ENCODE measurements around the gene PLPPR2.

DNA sequence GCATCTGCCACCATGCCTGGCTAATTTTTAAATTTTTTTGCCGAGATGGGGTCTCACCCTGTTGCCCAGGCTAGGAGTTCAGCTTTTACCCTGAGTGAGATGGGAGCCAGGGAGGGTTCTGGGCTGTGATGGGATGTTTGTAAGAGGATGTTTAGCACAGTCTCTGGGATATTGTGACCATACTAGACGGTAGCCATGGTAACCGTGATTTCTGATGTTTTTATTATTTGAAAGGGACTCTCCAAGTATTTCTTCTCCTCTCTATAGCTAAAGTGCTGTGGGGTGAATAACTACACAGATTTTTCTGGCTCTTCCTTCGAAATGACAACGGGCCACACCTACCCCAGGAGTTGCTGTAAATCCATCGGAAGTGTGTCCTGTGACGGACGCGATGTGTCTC is 48.9 kb upstream of the PLPPR2 start:
- TF ChIP-seq, protein P1, sequence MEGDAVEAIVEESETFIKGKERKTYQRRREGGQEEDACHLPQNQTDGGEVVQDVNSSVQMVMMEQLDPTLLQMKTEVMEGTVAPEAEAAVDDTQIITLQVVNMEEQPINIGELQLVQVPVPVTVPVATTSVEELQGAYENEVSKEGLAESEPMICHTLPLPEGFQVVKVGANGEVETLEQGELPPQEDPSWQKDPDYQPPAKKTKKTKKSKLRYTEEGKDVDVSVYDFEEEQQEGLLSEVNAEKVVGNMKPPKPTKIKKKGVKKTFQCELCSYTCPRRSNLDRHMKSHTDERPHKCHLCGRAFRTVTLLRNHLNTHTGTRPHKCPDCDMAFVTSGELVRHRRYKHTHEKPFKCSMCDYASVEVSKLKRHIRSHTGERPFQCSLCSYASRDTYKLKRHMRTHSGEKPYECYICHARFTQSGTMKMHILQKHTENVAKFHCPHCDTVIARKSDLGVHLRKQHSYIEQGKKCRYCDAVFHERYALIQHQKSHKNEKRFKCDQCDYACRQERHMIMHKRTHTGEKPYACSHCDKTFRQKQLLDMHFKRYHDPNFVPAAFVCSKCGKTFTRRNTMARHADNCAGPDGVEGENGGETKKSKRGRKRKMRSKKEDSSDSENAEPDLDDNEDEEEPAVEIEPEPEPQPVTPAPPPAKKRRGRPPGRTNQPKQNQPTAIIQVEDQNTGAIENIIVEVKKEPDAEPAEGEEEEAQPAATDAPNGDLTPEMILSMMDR (IDR thresholded peaks at IDR 0.05; ENCODE audit: low read depth, low read length): no peak
- no peak for TF ChIP-seq POLR2A (IDR thresholded peaks at IDR 0.05; ENCODE audit: extremely low read depth, insufficient read length)
- TF ChIP-seq, protein P2, sequence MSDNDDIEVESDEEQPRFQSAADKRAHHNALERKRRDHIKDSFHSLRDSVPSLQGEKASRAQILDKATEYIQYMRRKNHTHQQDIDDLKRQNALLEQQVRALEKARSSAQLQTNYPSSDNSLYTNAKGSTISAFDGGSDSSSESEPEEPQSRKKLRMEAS (IDR thresholded peaks at IDR 0.05; ENCODE audit: low read depth, low read length): no peak
- no peak for TF ChIP-seq MYC (IDR thresholded peaks at IDR 0.05; ENCODE audit: low read depth, low read length)
